Activated CD4-positive, alpha-beta T cell treated with anti-CD3 and anti-CD28 coated beads for 36 hours (primary cell): ENCODE data around the gene PAM. TPM values are rescaled to one million over a fixed set of nuclear protein-coding genes. Genes with fewer than 3 reads are reported as not detected.

Experiments used
- ATAC-seq: fragments of 200-7000 bp; cut with Tn5 transposase; one replicate; pipeline ENCODE4 v1.10.0; 2021; ENCODE audit warnings: mild to moderate bottlenecking, moderate library complexity
- CTCF ChIA-PET: fragments of 350-600 bp; sonication (Branson Sonifier 250); formaldehyde crosslinking; loops from one replicate; lab custom pipeline; 2021; ENCODE audit warnings: antibody characterized with exemption; lab: Charles Lee
- POLR2A ChIA-PET: fragments of 350-600 bp; sonication (Branson Sonifier 250); formaldehyde crosslinking; loops from one replicate; lab custom pipeline; 2021; ENCODE audit warnings: antibody characterized with exemption, inconsistent platforms; lab: Charles Lee
- DNase-seq: peaks from one replicate; pipeline ENCODE4 v3.0.0-alpha.2; 2020
- H3K27ac Mint-ChIP-seq: one replicate; pipeline ENCODE4 v1.8.0; 2021; ENCODE audit warnings: mixed read lengths
- H3K27me3 Mint-ChIP-seq: one replicate; pipeline ENCODE4 v1.8.0; 2021; ENCODE audit warnings: mixed read lengths
- H3K36me3 Mint-ChIP-seq: one replicate; pipeline ENCODE4 v1.8.0; 2021; ENCODE audit warnings: low read depth, mixed read lengths
- H3K4me1 Mint-ChIP-seq: one replicate; pipeline ENCODE4 v1.8.0; 2021; ENCODE audit warnings: mixed read lengths
- H3K4me3 Mint-ChIP-seq: one replicate; pipeline ENCODE4 v1.8.0; 2021; ENCODE audit warnings: mild to moderate bottlenecking, moderate library complexity, mixed read lengths
- H3K9me3 Mint-ChIP-seq: one replicate; pipeline ENCODE4 v1.8.0; 2021; ENCODE audit warnings: low read depth, mixed read lengths
- intact Hi-C, 2 experiments: fragments of 100-400 bp; cut with DNase I in 1 of 2; cut with micrococcal nuclease in 1 of 2; formaldehyde crosslinking; loops; one replicate each; pipeline versions ENCODE4 v1.14.2 to v1.15.1; 2022 to 2024; cut with DNase I, micrococcal nuclease
- total RNA-seq, 2 experiments: library from RNA; stranded (reverse); gene quantifications; one replicate each; pipeline ENCODE4 v1.2.3, GENCODE V29; 2021

The PAM gene
- total RNA-seq, 2 experiments from 2014 or later: 54.0 to 68.3 TPM

GRCh38 chr5:102830241-102830640, 75.1 kb downstream of the PAM start:
- no peak for ATAC-seq
- H3K27ac Mint-ChIP-seq: no peak overlapping the region
- ChIA-PET POLR2A (no interaction called here), CTCF (interaction anchor here (0.6 to 1.7 kb wide), 2 partner anchors 49 to 148 kb away, joined by 3 to 4 read pairs; no protein-coding TSS in a partner anchor)
- H3K36me3 Mint-ChIP-seq: no peaks in the 10 kb centered on the region
- no peak overlapping the region for H3K4me3 Mint-ChIP-seq
- intact Hi-C loops: loop anchor here in 1 of 2 experiments (5.0 kb wide), 1 partner anchor 547 kb away; no protein-coding TSS in a partner anchor
- no peaks in the 10 kb centered on the region for H3K9me3 Mint-ChIP-seq
- peaks cover 14% of the 10 kb centered on the region for H3K4me1 Mint-ChIP-seq
- H3K27me3 Mint-ChIP-seq: no peaks in the 10 kb centered on the region
- DNase-seq: no peak

GRCh38 chr5:102832445-102832844, 77.3 kb downstream of the PAM start:
- no peaks in the 10 kb centered on the region for H3K36me3 Mint-ChIP-seq
- ChIA-PET CTCF (interaction anchor here (0.7 to 0.8 kb wide), 2 partner anchors 13 to 25 kb away, joined by 3 read pairs; no protein-coding TSS in a partner anchor), POLR2A (no interaction called here)
- H3K9me3 Mint-ChIP-seq: no peaks in the 10 kb centered on the region
- H3K27ac Mint-ChIP-seq: no peak overlapping the region
- ATAC-seq (no peak), DNase-seq (no peak)
- H3K4me3 Mint-ChIP-seq: no peak overlapping the region
- intact Hi-C loops: loop anchor here in 1 of 2 experiments (5.0 kb wide), 1 partner anchor 545 kb away; no protein-coding TSS in a partner anchor
- no peaks in the 10 kb centered on the region for H3K27me3 Mint-ChIP-seq
- H3K4me1 Mint-ChIP-seq: peaks cover 14% of the 10 kb centered on the region

- DNase-seq (no peak), ATAC-seq (no peak)
- POLR2A ChIA-PET: no interaction called here
- Mint-ChIP-seq H3K27ac (no peak overlapping the region), H3K27me3 (no peaks in the 10 kb centered on the region), H3K9me3 (no peaks in the 10 kb centered on the region), H3K4me3 (no peak overlapping the region), H3K36me3 (no peaks in the 10 kb centered on the region), H3K4me1 (peaks cover 14% of the 10 kb centered on the region)
- CTCF ChIA-PET: interaction anchor here (0.6 to 0.8 kb wide), 4 partner anchors 26 to 1886 kb away, joined by 3 read pairs; no protein-coding TSS in a partner anchor
- intact Hi-C loops: loop anchor here in 1 of 2 experiments (5.0 kb wide), 1 partner anchor 544 kb away; no protein-coding TSS in a partner anchor
Observed at GRCh38 chr5:102833146-102833545, 78.0 kb downstream of the PAM start.

- ChIA-PET POLR2A (no interaction called here), CTCF (no interaction called here)
- no peak for ATAC-seq
- H3K36me3 Mint-ChIP-seq: no peaks in the 10 kb centered on the region
- H3K4me3 Mint-ChIP-seq: no peak overlapping the region
- no peak for DNase-seq
- no peak overlapping the region for H3K27ac Mint-ChIP-seq
- no peaks in the 10 kb centered on the region for H3K9me3 Mint-ChIP-seq
- H3K4me1 Mint-ChIP-seq: peaks cover 14% of the 10 kb centered on the region
- H3K27me3 Mint-ChIP-seq: no peaks in the 10 kb centered on the region
- intact Hi-C loops: loop anchor here in 1 of 2 experiments (5.0 kb wide), 1 partner anchor 543 kb away; no protein-coding TSS in a partner anchor
Observed at GRCh38 chr5:102834438-102834964, 79.4 kb downstream of the PAM start.

GRCh38 chr5:102835717-102836116, 80.6 kb downstream of the PAM start:
- ATAC-seq (no peak), DNase-seq (no peak)
- Mint-ChIP-seq H3K27ac (no peak overlapping the region), H3K27me3 (no peaks in the 10 kb centered on the region), H3K36me3 (no peaks in the 10 kb centered on the region), H3K4me1 (peaks cover 14% of the 10 kb centered on the region), H3K9me3 (no peaks in the 10 kb centered on the region), H3K4me3 (no peak overlapping the region)
- POLR2A ChIA-PET: no interaction called here
- CTCF ChIA-PET: no interaction called here
- intact Hi-C loops: no loop called here

GRCh38 chr5:102841021-102841420, 85.9 kb downstream of the PAM start:
- Mint-ChIP-seq H3K27ac (no peak overlapping the region), H3K9me3 (no peaks in the 10 kb centered on the region), H3K4me1 (peaks cover 3% of the 10 kb centered on the region), H3K4me3 (no peak overlapping the region), H3K36me3 (peaks cover 8% of the 10 kb centered on the region), H3K27me3 (no peaks in the 10 kb centered on the region)
- ATAC-seq (no peak), DNase-seq (no peak)
- ChIA-PET POLR2A (no interaction called here), CTCF (no interaction called here)
- intact Hi-C loops: no loop called here

- Mint-ChIP-seq H3K36me3 (peaks cover 27% of the 10 kb centered on the region), H3K27me3 (no peaks in the 10 kb centered on the region), H3K9me3 (no peaks in the 10 kb centered on the region), H3K4me3 (no peak overlapping the region), H3K4me1 (no peaks in the 10 kb centered on the region), H3K27ac (no peak overlapping the region)
- ATAC-seq (no peak), DNase-seq (no peak)
- ChIA-PET CTCF (interaction anchor here (1.3 kb wide), 1 partner anchor 21 kb away, joined by 4 read pairs; no protein-coding TSS in a partner anchor), POLR2A (interaction anchor here (0.7 kb wide), 1 partner anchor 275 kb away, joined by 6 read pairs; no protein-coding TSS in a partner anchor)
- intact Hi-C loops: no loop called here
Observed at GRCh38 chr5:102843997-102844396, 88.9 kb downstream of the PAM start.

GRCh38 chr5:102845041-102845440, 89.9 kb downstream of the PAM start:
- no peak for ATAC-seq
- POLR2A ChIA-PET: no interaction called here
- Mint-ChIP-seq H3K36me3 (peaks cover 27% of the 10 kb centered on the region), H3K4me1 (no peaks in the 10 kb centered on the region), H3K27ac (no peak overlapping the region), H3K9me3 (no peaks in the 10 kb centered on the region), H3K4me3 (no peak overlapping the region), H3K27me3 (no peaks in the 10 kb centered on the region)
- no peak for DNase-seq
- CTCF ChIA-PET: interaction anchor here (0.6 to 1.2 kb wide), 3 partner anchors 13 to 188 kb away, joined by 3 read pairs; no protein-coding TSS in a partner anchor
- intact Hi-C loops: no loop called here

- peaks cover 4% of the 10 kb centered on the region for H3K4me1 Mint-ChIP-seq
- H3K9me3 Mint-ChIP-seq: no peaks in the 10 kb centered on the region
- H3K4me3 Mint-ChIP-seq: no peak overlapping the region
Observed at GRCh38 chr5:102850503-102850902, 95.4 kb downstream of the PAM start.

GRCh38 chr5:102853680-102854079, 98.6 kb downstream of the PAM start:
- intact Hi-C loops: no loop called here
- ChIA-PET CTCF (interaction anchor here (2.0 kb wide), 1 partner anchor 173 kb away, joined by 5 read pairs; no protein-coding TSS in a partner anchor), POLR2A (no interaction called here)
- Mint-ChIP-seq H3K36me3 (peaks cover 2% of the 10 kb centered on the region), H3K27ac (no peak overlapping the region), H3K4me3 (no peak overlapping the region), H3K4me1 (peaks cover 6% of the 10 kb centered on the region), H3K9me3 (no peaks in the 10 kb centered on the region), H3K27me3 (no peaks in the 10 kb centered on the region)
- ATAC-seq (peak; percentile 30), DNase-seq (peak; percentile 30)

More at GRCh38 chr5:102850503-102850902, 95.4 kb downstream of the PAM start:
- peaks cover 22% of the 10 kb centered on the region for H3K36me3 Mint-ChIP-seq
- ChIA-PET CTCF (no interaction called here), POLR2A (no interaction called here)
- intact Hi-C loops: no loop called here
- H3K27me3 Mint-ChIP-seq: no peaks in the 10 kb centered on the region
- H3K27ac Mint-ChIP-seq: no peak overlapping the region
- ATAC-seq (no peak), DNase-seq (no peak)

- Mint-ChIP-seq H3K27me3 (no peaks in the 10 kb centered on the region), H3K9me3 (no peaks in the 10 kb centered on the region), H3K36me3 (no peaks in the 10 kb centered on the region), H3K27ac (no peak overlapping the region), H3K4me1 (peaks cover 6% of the 10 kb centered on the region), H3K4me3 (no peak overlapping the region)
- POLR2A ChIA-PET: no interaction called here
- DNase-seq (no peak), ATAC-seq (no peak)
- intact Hi-C loops: no loop called here
- CTCF ChIA-PET: interaction anchor here (0.6 to 1.4 kb wide), 2 partner anchors 10 to 86 kb away, joined by 3 to 5 read pairs; no protein-coding TSS in a partner anchor
Observed at GRCh38 chr5:102855681-102856388, 100.7 kb downstream of the PAM start.
